Right cardiac atrium (tissue), 5 donors: ENCODE results near the gene ZNF275. TPM values are rescaled to one million over a fixed set of nuclear protein-coding genes. Genes with fewer than 3 reads are reported as not detected.
"Not testable (repeated sequence)": the region's sequence is repeated elsewhere in the genome, so short reads cannot be mapped to it uniquely, and the experiment has no call there.

Source experiments
- ATAC-seq, 2 donors: fragments of 200-7000 bp; cut with Tn5 transposase; one replicate each; pipeline versions ENCODE4 v1.8.0 to v1.9.1; 2020; ENCODE audit warnings: moderate library complexity in 2 of 2, mild to moderate bottlenecking in 1 of 2
- DNase-seq, 3 donors: peaks; one replicate each; pipeline ENCODE4 v3.0.0-alpha.2; 2020
- H3K27ac ChIP-seq: one replicate; pipeline ENCODE4 v1.5.1; 2013; ENCODE audit warnings: mild to moderate bottlenecking, low read length, control low read depth, moderate library complexity
- H3K27me3 ChIP-seq: one replicate; pipeline ENCODE4 v1.6.1; 2013; ENCODE audit not compliant: control insufficient read depth, insufficient read depth
- H3K4me1 ChIP-seq: one replicate; pipeline ENCODE4 v1.6.1; 2013; ENCODE audit warnings: low read length; ENCODE audit not compliant: control insufficient read depth, insufficient read depth
- H3K4me3 ChIP-seq: one replicate; pipeline ENCODE4 v1.5.1; 2013; ENCODE audit warnings: low read length, control low read depth
- H3K9me3 ChIP-seq: one replicate; pipeline ENCODE4 v1.6.1; 2013; ENCODE audit warnings: low read length; ENCODE audit not compliant: control insufficient read depth
- WGBS: extraction: QIAGEN DNeasy Blood & Tissue Kit; methylation state at CpG from one replicate; pipeline ENCODE4 v1.1.7; 2013; 5-methylcytosine and 5-hydroxymethylcytosine counted together
- intact Hi-C, 4 donors: fragments of 100-400 bp; cut with DNase I; formaldehyde crosslinking; loops; one replicate each; pipeline versions ENCODE4 v1.11.0 to v1.14.0; 2022 to 2023
- long read RNA-seq, 4 donors: library from polyadenylated mRNA; unstranded; transcript quantifications; one replicate each; pipeline ENCODE4 v2.0.0, GENCODE V29; 2020 to 2021
- polyA plus RNA-seq: library from polyadenylated mRNA; stranded (reverse); fragments of 200-250 nt; gene quantifications from one replicate; pipeline ENCODE4 v1.2.3, GENCODE V29; 2013
- total RNA-seq, 4 donors: library from RNA; stranded (reverse); fragmentation: NEBNext Ultra II Directional; extraction: Animal tissue kit (Norgen Biotek cat#: 25700); gene quantifications; one replicate each; pipeline ENCODE4 v1.2.1, GENCODE V29; 2021
- donor health status: healthy with polysubstance abuse.
- donor health status: DM: no; HTN: yes; CAD: no.
- donor health status: DM: no; HTN: no; CAD: no.
- donor health status: DM: no; HTN: yes; CAD: no; lungs with severe emphysema.
- donor health status: DM: yes; HTN: yes; CAD: no.

Gene ZNF275
- total RNA-seq = 1 to 10 TPM; 5.2 to 7.5 (median 6.3) TPM
- polyA plus RNA-seq = 2.7 TPM
- long read RNA-seq, donor 1, full-length matches to known transcripts = 2 of 8 reads
- long read RNA-seq, donor 1, partial matches to known transcripts = 0 of 8 reads
- long read RNA-seq, donor 1, other reads (novel, unspliced or antisense) = 6 of 8 reads
- long read RNA-seq, donor 2, full-length matches to known transcripts = 2 of 3 reads
- long read RNA-seq, donor 2, partial matches to known transcripts = 0 of 3 reads
- long read RNA-seq, donor 2, other reads (novel, unspliced or antisense) = 1 of 3 reads
- long read RNA-seq, donor 3, full-length matches to known transcripts = 5 of 11 reads
- long read RNA-seq, donor 3, partial matches to known transcripts = 0 of 11 reads
- long read RNA-seq, donor 3, other reads (novel, unspliced or antisense) = 6 of 11 reads
- long read RNA-seq, donor 4, full-length matches to known transcripts = 1 of 1 reads
- long read RNA-seq, donor 4, partial matches to known transcripts = 0 of 1 reads
- long read RNA-seq, donor 4, other reads (novel, unspliced or antisense) = 0 of 1 reads

- H3K4me3 ChIP-seq = peak within 1 kb of the TSS; percentile 66
- DNase-seq (peak; percentile 81 to 92 (median 91)), ATAC-seq (peak; percentile 99)
- intact Hi-C loops = no loop called here
- no peaks in the 10 kb centered on the region for H3K27me3 ChIP-seq
- WGBS = under 1% methylated on average over 85 of the region's 86 CpGs
- H3K27ac ChIP-seq = no peak within 1 kb of the TSS
- H3K9me3 ChIP-seq = no peaks in the 10 kb centered on the region
- no peaks in the 10 kb centered on the region for H3K4me1 ChIP-seq
Measured at GRCh38 chrX:153333821-153334653, at the start of gene ZNF275. Gene ZNF275 (plus strand): TSS chrX:153334153. CDS start chrX:153336680, 2,527 bp downstream.

- H3K9me3 ChIP-seq, H3K27ac ChIP-seq, ATAC-seq, DNase-seq, intact Hi-C loops, H3K4me3 ChIP-seq, H3K27me3 ChIP-seq, H3K4me1 ChIP-seq: not testable (repeated sequence)
- no CpG with 5 or more reads among the region's 8 CpGs for WGBS
Measured at GRCh38 chrX:153285678-153286077, 48.3 kb upstream of the ZNF275 start.

GRCh38 chrX:153288807-153289206 is 45.1 kb upstream of the ZNF275 start:
- intact Hi-C loops, H3K27me3 ChIP-seq, H3K27ac ChIP-seq, H3K4me1 ChIP-seq, ATAC-seq, H3K4me3 ChIP-seq, H3K9me3 ChIP-seq, DNase-seq: not testable (repeated sequence)
- no CpG with 5 or more reads among the region's 2 CpGs for WGBS

- H3K4me3 ChIP-seq, H3K9me3 ChIP-seq, DNase-seq, H3K27me3 ChIP-seq, H3K4me1 ChIP-seq, intact Hi-C loops, H3K27ac ChIP-seq, ATAC-seq: not testable (repeated sequence)
- WGBS = 76% methylated on average over 3 of the region's 8 CpGs
Measured at GRCh38 chrX:153293485-153294071, 40.4 kb upstream of the ZNF275 start.

GRCh38 chrX:153297376-153297775 is 36.6 kb upstream of the ZNF275 start:
- Histone ChIP-seq H3K27ac (no peak overlapping the region), H3K4me3 (no peak overlapping the region), H3K27me3 (no peaks in the 10 kb centered on the region), H3K9me3 (no peaks in the 10 kb centered on the region), H3K4me1 (no peaks in the 10 kb centered on the region)
- no peak for ATAC-seq
- 79% methylated on average over 1 of the region's 1 CpG for WGBS
- intact Hi-C loops = no loop called here
- DNase-seq = no peak

GRCh38 chrX:153299855-153300254 is 34.1 kb upstream of the ZNF275 start:
- no peaks in the 10 kb centered on the region for H3K9me3 ChIP-seq
- intact Hi-C loops = no loop called here
- no peak overlapping the region for H3K4me3 ChIP-seq
- H3K27ac ChIP-seq = no peak overlapping the region
- WGBS = 71% methylated on average over 5 of the region's 5 CpGs
- H3K27me3 ChIP-seq = no peaks in the 10 kb centered on the region
- ATAC-seq (no peak), DNase-seq (no peak)
- H3K4me1 ChIP-seq = no peaks in the 10 kb centered on the region

GRCh38 chrX:153301746-153302145 is 32.2 kb upstream of the ZNF275 start:
- ATAC-seq (no peak), DNase-seq (no peak)
- Histone ChIP-seq H3K4me3 (no peak overlapping the region), H3K9me3 (no peaks in the 10 kb centered on the region), H3K27me3 (no peaks in the 10 kb centered on the region), H3K27ac (no peak overlapping the region), H3K4me1 (no peaks in the 10 kb centered on the region)
- 80% methylated on average over 3 of the region's 3 CpGs for WGBS
- intact Hi-C loops = no loop called here

GRCh38 chrX:153302796-153303195 is 31.2 kb upstream of the ZNF275 start:
- Histone ChIP-seq H3K9me3 (no peaks in the 10 kb centered on the region), H3K4me3 (no peak overlapping the region), H3K27me3 (no peaks in the 10 kb centered on the region), H3K4me1 (no peaks in the 10 kb centered on the region), H3K27ac (no peak overlapping the region)
- whole genome bisulfite sequencing = 74% methylated on average over 4 of the region's 4 CpGs
- ATAC-seq = no peak
- intact Hi-C loops = no loop called here
- DNase-seq = no peak

GRCh38 chrX:153303276-153304262 is 30.4 kb upstream of the ZNF275 start:
- DNase-seq (no peak), ATAC-seq (no peak)
- Histone ChIP-seq H3K27me3 (no peaks in the 10 kb centered on the region), H3K9me3 (no peaks in the 10 kb centered on the region), H3K27ac (no peak overlapping the region), H3K4me3 (no peak overlapping the region), H3K4me1 (no peaks in the 10 kb centered on the region)
- intact Hi-C loops = no loop called here
- WGBS = 52% methylated on average over 12 of the region's 12 CpGs
